K562 (cell line): ENCODE measurements around the gene NRXN3. TPM values are rescaled to one million over a fixed set of nuclear protein-coding genes. Genes with fewer than 3 reads are reported as not detected.

ENCODE experiments used
- ATAC-seq: fragments of 200-7000 bp; cut with Tn5 transposase; 3 replicates; pipeline ENCODE4 v1.9.1; 2020; ENCODE audit warnings: moderate library complexity
- BruUV-seq: library from RNA; stranded (reverse); fragments of 400-500 nt; replicated peaks from 2 replicates; lab custom pipeline; 2021; lab: Mats Ljungman, UMichigan
- CTCF ChIA-PET: fragments of 300-600 bp; formaldehyde crosslinking; extraction: SDS; loops from one replicate; lab custom pipeline; 2021; ENCODE audit warnings: low intra/inter-chr PET ratio; lab: Yijun Ruan, JAX
- POLR2A ChIA-PET: fragments of 300-600, 350-650 bp; sonication (Branson Sonifier 250); formaldehyde crosslinking; extraction: SDS; loops from one replicate; lab custom pipeline; 2021; ENCODE audit warnings: antibody characterized with exemption, inconsistent platforms; lab: Yijun Ruan, JAX
- DNase-seq, 4 experiments: peaks; one replicate each; pipeline versions ENCODE4 v3.0.0 to v3.0.0-alpha.2; 2011 to 2018; ENCODE audit warnings: low spot score in 3 of 4, mixed read lengths in 3 of 4; ENCODE audit errors: extremely low read depth in 1 of 4
- FAIRE-seq: peaks from 2 replicates; lab custom pipeline; 2011; peaks lifted over from hg19 to GRCh38; lab: Jason Lieb, UNC
- H2AFZ ChIP-seq: 2 replicates; pipeline ENCODE4 v1.6.0; 2011; ENCODE audit warnings: low read depth, low read length, control low read depth, inconsistent platforms
- H3K27ac ChIP-seq: fragments of 200-600 bp; 3 replicates; pipeline ENCODE4 v1.8.0; 2011; ENCODE audit warnings: low read depth, mild to moderate bottlenecking, control low read depth, inconsistent platforms, low read length, moderate library complexity, mixed read lengths; ENCODE audit errors: extremely low read depth
- H3K27me3 ChIP-seq, 2 experiments: fragments of 300-600 bp in 1 of 2; 2 replicates in 1 of 2; 3 replicates in 1 of 2; pipeline versions ENCODE4 v1.6.0 to v1.8.0; 2011; ENCODE audit warnings: inconsistent platforms in 2 of 2, low read length in 2 of 2, mild to moderate bottlenecking in 1 of 2, mixed read lengths in 1 of 2, moderate library complexity in 1 of 2; ENCODE audit not compliant: control insufficient read depth in 2 of 2, insufficient read depth in 2 of 2
- H3K36me3 ChIP-seq: fragments of 300-600 bp; 3 replicates; pipeline ENCODE4 v1.8.0; 2011; ENCODE audit warnings: mild to moderate bottlenecking, low read length, inconsistent platforms; ENCODE audit not compliant: control insufficient read depth, insufficient read depth
- H3K4me1 ChIP-seq, 2 experiments: fragments of 200-600 bp in 1 of 2; replicated peaks in 1 of 2; 2 replicates in 1 of 2; 3 replicates in 1 of 2; pipeline versions ENCODE4 v1.5.1 to v1.8.0; 2011; ENCODE audit warnings: inconsistent platforms in 2 of 2, low read length in 2 of 2, mild to moderate bottlenecking in 1 of 2, mixed read lengths in 1 of 2, moderate library complexity in 1 of 2; ENCODE audit not compliant: control insufficient read depth in 2 of 2, insufficient read depth in 2 of 2
- H3K4me2 ChIP-seq: 2 replicates; pipeline ENCODE4 v1.6.1; 2011; ENCODE audit warnings: low read length, control low read depth, inconsistent platforms, mixed read lengths; ENCODE audit not compliant: insufficient read depth
- H3K4me3 ChIP-seq: fragments of 200-600 bp; sonication (generic), shearing (Covaris generic); 2 replicates; pipeline ENCODE4 v1.5.1; 2016; ENCODE audit warnings: control low read depth, inconsistent platforms
- H3K79me2 ChIP-seq: fragments of 200-600 bp; 3 replicates; pipeline ENCODE4 v1.8.0; 2011; ENCODE audit warnings: low read length, inconsistent platforms; ENCODE audit not compliant: control insufficient read depth, insufficient read depth
- H3K9ac ChIP-seq, 2 experiments: 2 replicates each; pipeline versions ENCODE4 v1.6.0 to v1.6.1; 2011; ENCODE audit warnings: low read depth in 2 of 2, low read length in 2 of 2, control low read depth in 1 of 2, inconsistent platforms in 1 of 2, mild to moderate bottlenecking in 1 of 2, mixed read lengths in 1 of 2; ENCODE audit not compliant: insufficient read depth in 1 of 2
- H3K9me1 ChIP-seq: one replicate; pipeline ENCODE4 v1.6.0; 2011; ENCODE audit warnings: inconsistent platforms, mild to moderate bottlenecking, low read length, moderate library complexity; ENCODE audit not compliant: control insufficient read depth, insufficient read depth
- H3K9me3 ChIP-seq: replicated peaks from 2 replicates; pipeline ENCODE4 v1.5.1; 2011; ENCODE audit warnings: low read depth, low read length, inconsistent platforms; ENCODE audit not compliant: control insufficient read depth, insufficient read depth
- H4K20me1 ChIP-seq: replicated peaks from 2 replicates; pipeline ENCODE4 v1.6.1; 2011; ENCODE audit warnings: low read length, inconsistent platforms, mixed read lengths; ENCODE audit not compliant: control insufficient read depth, insufficient read depth
- BRCA1 ChIP-seq, 2 experiments: fragments of 450-650 bp in 1 of 2; sonication (generic) in 1 of 2; formaldehyde crosslinking in 1 of 2; IDR thresholded peaks; 2 replicates each; pipeline versions ENCODE4 v1.5.0 to v1.6.1; 2017 to 2020; ENCODE audit warnings: mild to moderate bottlenecking in 1 of 2, missing genetic modification reagents in 1 of 2
- CHD1 ChIP-seq: fragments of 200-600 bp; sonication (generic); IDR thresholded peaks from one replicate; pipeline ENCODE4 v1.6.1; 2012; ENCODE audit warnings: mild to moderate bottlenecking, moderate library complexity, low read length, inconsistent platforms
- GATA2 ChIP-seq: sonication (generic); formaldehyde crosslinking; IDR thresholded peaks from 2 replicates; pipeline ENCODE4 v1.4.0; 2020; ENCODE audit warnings: mild to moderate bottlenecking, missing genetic modification reagents
- GATAD2B ChIP-seq: fragments of 450-650 bp; IDR thresholded peaks from 2 replicates; pipeline ENCODE4 v1.6.1; 2017; ENCODE audit warnings: mild to moderate bottlenecking, borderline replicate concordance
- HNRNPL ChIP-seq: fragments of 200-400 bp; formaldehyde crosslinking; IDR thresholded peaks from 2 replicates; pipeline ENCODE4 v1.6.1; 2017; ENCODE audit warnings: low read depth, mild to moderate bottlenecking, low read length
- LCOR ChIP-seq: sonication (generic); formaldehyde crosslinking; IDR thresholded peaks from 2 replicates; pipeline ENCODE4 v1.8.0; 2022; ENCODE audit warnings: mild to moderate bottlenecking, missing genetic modification reagents
- MAFF ChIP-seq: IDR thresholded peaks from 2 replicates; pipeline ENCODE4 v1.6.1; 2012; ENCODE audit warnings: low read length, improper control_type of control experiment
- POLR2G ChIP-seq: fragments of 200-400 bp; formaldehyde crosslinking; IDR thresholded peaks from 2 replicates; pipeline ENCODE4 v1.6.1; 2017; ENCODE audit warnings: low read depth, mild to moderate bottlenecking, antibody characterized with exemption, low read length, moderate library complexity
- PYGO2 ChIP-seq: fragments of 450-650 bp; IDR thresholded peaks from 2 replicates; pipeline ENCODE4 v1.6.1; 2016; ENCODE audit warnings: mild to moderate bottlenecking, missing genetic modification characterization, moderate library complexity, missing compliant biosample characterization
- TAF1 ChIP-seq: IDR thresholded peaks from 2 replicates; pipeline ENCODE4 v1.6.1; 2011; ENCODE audit warnings: mild to moderate bottlenecking, low read length, moderate library complexity; ENCODE audit not compliant: insufficient read depth, control insufficient read depth, severe bottlenecking; ENCODE audit errors: extremely low read depth
- ZNF217 ChIP-seq: sonication (generic); formaldehyde crosslinking; IDR thresholded peaks from 2 replicates; pipeline ENCODE4 v1.8.0; 2022; ENCODE audit warnings: mild to moderate bottlenecking, missing genetic modification reagents
- ZNF445 ChIP-seq: fragments of 250-450 bp; sonication (Bioruptor Pico); IDR thresholded peaks from 2 replicates; pipeline ENCODE4 v1.4.0; 2020; ENCODE audit warnings: low read depth, mild to moderate bottlenecking, moderate library complexity
- in situ Hi-C: fragments of 300-500 bp; cut with MboI; formaldehyde crosslinking; loops from 4 replicates; pipeline ENCODE4 v1.15.0; 2018; ENCODE audit warnings: inconsistent platforms, mixed read lengths
- intact Hi-C: fragments of 100-400 bp; cut with micrococcal nuclease; formaldehyde crosslinking; loops from 2 replicates; pipeline ENCODE4 v1.14.2; 2022
- polyA plus RNA-seq, 8 experiments: library from polyadenylated mRNA; depleted of rRNA in 4 of 8; stranded (reverse) in 5 of 8; unstranded in 3 of 8; fragments of >200 nt; fragmentation: Nextera tagmentation in 2 of 8; fragmentation: Illumina TruSeq in 1 of 8; extraction: Ambion mirVana in 2 of 8; extraction: Trizol in 1 of 8; gene quantifications; 2 replicates each; pipeline versions ENCODE4 v1.2.1 to v1.2.3, GENCODE V29; 2011 to 2014; ENCODE audit warnings: inconsistent platforms in 1 of 8, missing spikeins in 1 of 8
- total RNA-seq, 7 experiments: library from RNA; depleted of rRNA in 6 of 7; stranded (reverse); fragments of >200 nt in 6 of 7; fragmentation: Illumina TruSeq in 2 of 7; extraction: Trizol in 2 of 7; gene quantifications; 2 replicates each; pipeline versions ENCODE4 v1.2.1 to v1.2.3, GENCODE V29; 2011 to 2021; ENCODE audit warnings: low replicate concordance in 1 of 7
- TF ChIP-seq, protein P1 (sequence below): sonication (generic); formaldehyde crosslinking; IDR thresholded peaks from 2 replicates; pipeline ENCODE4 v1.8.1; 2023; ENCODE audit warnings: mild to moderate bottlenecking, missing genetic modification reagents
- TF ChIP-seq, protein P2 (sequence below): fragments of 250-450 bp; sonication (Bioruptor Pico); IDR thresholded peaks from 2 replicates; pipeline ENCODE4 v1.5.0; 2021; ENCODE audit warnings: mild to moderate bottlenecking, borderline replicate concordance
- TF ChIP-seq, protein P3 (sequence below), 3 experiments: IDR thresholded peaks in 2 of 3; conservative IDR thresholded peaks in 1 of 3; 2 replicates each; pipeline ENCODE4 v1.5.1; 2011 to 2012; ENCODE audit warnings: low read length in 3 of 3, mild to moderate bottlenecking in 3 of 3, control low read depth in 2 of 3, improper control_type of control experiment in 1 of 3, inconsistent platforms in 1 of 3, low read depth in 1 of 3, mixed read lengths in 1 of 3, moderate library complexity in 1 of 3; ENCODE audit not compliant: insufficient read depth in 2 of 3
- TF ChIP-seq, protein P4 (sequence below): fragments of 200-400 bp; formaldehyde crosslinking; IDR thresholded peaks from 2 replicates; pipeline ENCODE4 v1.6.1; 2017; ENCODE audit warnings: mild to moderate bottlenecking, low read depth, low read length, moderate library complexity

Gene NRXN3
- total and polyA plus RNA-seq, 9 of the 15 experiments (the other 6 are each of a cell fraction or from before 2014, with no cell fraction given) = 0.09 TPM; not detected in 8

DNA sequence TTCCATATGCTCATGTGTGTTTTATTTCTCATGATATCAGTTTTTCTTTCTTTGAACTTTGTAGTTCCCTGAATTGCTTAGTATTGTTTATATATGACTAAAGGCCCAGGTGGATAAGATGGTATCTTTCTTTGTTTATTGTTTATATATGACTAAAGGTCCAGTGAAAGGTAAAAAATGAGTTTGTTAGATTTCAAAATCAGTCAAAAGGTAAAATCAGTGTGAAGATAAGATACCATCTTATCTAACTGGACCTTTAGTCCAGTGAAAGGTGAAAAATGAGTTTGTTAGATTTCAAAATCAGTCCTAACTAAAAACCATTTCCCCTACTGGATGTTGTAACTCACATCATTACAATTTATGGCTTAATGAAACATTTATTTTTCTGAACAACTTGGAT is 1150.9 kb downstream of the NRXN3 start:
- no peaks in the 10 kb centered on the region for H3K9me1 ChIP-seq
- no peaks in the 10 kb centered on the region for H3K36me3 ChIP-seq
- FAIRE-seq (no peak), ATAC-seq (no peak), DNase-seq (no peak)
- H3K9ac ChIP-seq = no peak overlapping the region
- CTCF ChIA-PET = no interaction called here
- no TSS peak for BruUV-seq
- POLR2A ChIA-PET = no interaction called here
- H3K4me1 ChIP-seq = no peaks in the 10 kb centered on the region
- no peaks in the 10 kb centered on the region for H3K27me3 ChIP-seq
- intact Hi-C loops (no loop called here), in situ Hi-C loops (no loop called here)
- H4K20me1 ChIP-seq = no peaks in the 10 kb centered on the region
- H3K9me3 ChIP-seq = no peaks in the 10 kb centered on the region; the same call in 1 of the 2 replicates
- H3K4me3 ChIP-seq = no peak overlapping the region
- no peaks in the 10 kb centered on the region for H3K79me2 ChIP-seq
- H3K4me2 ChIP-seq = no peak overlapping the region
- H3K27ac ChIP-seq = no peak overlapping the region
- H2AFZ ChIP-seq = no peak overlapping the region
- no peak for TF ChIP-seq ZNF217 (CRISPR knock-in tag)
- TF ChIP-seq, protein P1, sequence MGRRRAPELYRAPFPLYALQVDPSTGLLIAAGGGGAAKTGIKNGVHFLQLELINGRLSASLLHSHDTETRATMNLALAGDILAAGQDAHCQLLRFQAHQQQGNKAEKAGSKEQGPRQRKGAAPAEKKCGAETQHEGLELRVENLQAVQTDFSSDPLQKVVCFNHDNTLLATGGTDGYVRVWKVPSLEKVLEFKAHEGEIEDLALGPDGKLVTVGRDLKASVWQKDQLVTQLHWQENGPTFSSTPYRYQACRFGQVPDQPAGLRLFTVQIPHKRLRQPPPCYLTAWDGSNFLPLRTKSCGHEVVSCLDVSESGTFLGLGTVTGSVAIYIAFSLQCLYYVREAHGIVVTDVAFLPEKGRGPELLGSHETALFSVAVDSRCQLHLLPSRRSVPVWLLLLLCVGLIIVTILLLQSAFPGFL (CRISPR knock-in tag) = no peak
- no peak for TF ChIP-seq GATA2
- TF ChIP-seq LCOR (CRISPR knock-in tag) = no peak
- no peak for TF ChIP-seq TAF1
- TF ChIP-seq, protein P2, sequence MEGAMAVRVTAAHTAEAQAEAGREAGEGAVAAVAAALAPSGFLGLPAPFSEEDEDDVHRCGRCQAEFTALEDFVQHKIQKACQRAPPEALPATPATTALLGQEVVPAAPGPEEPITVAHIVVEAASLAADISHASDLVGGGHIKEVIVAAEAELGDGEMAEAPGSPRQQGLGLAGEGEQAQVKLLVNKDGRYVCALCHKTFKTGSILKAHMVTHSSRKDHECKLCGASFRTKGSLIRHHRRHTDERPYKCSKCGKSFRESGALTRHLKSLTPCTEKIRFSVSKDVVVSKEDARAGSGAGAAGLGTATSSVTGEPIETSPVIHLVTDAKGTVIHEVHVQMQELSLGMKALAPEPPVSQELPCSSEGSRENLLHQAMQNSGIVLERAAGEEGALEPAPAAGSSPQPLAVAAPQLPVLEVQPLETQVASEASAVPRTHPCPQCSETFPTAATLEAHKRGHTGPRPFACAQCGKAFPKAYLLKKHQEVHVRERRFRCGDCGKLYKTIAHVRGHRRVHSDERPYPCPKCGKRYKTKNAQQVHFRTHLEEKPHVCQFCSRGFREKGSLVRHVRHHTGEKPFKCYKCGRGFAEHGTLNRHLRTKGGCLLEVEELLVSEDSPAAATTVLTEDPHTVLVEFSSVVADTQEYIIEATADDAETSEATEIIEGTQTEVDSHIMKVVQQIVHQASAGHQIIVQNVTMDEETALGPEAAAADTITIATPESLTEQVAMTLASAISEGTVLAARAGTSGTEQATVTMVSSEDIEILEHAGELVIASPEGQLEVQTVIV (CRISPR knock-in tag) = no peak
- TF ChIP-seq HNRNPL = no peak
- TF ChIP-seq PYGO2 = no peak
- TF ChIP-seq, protein P3, sequence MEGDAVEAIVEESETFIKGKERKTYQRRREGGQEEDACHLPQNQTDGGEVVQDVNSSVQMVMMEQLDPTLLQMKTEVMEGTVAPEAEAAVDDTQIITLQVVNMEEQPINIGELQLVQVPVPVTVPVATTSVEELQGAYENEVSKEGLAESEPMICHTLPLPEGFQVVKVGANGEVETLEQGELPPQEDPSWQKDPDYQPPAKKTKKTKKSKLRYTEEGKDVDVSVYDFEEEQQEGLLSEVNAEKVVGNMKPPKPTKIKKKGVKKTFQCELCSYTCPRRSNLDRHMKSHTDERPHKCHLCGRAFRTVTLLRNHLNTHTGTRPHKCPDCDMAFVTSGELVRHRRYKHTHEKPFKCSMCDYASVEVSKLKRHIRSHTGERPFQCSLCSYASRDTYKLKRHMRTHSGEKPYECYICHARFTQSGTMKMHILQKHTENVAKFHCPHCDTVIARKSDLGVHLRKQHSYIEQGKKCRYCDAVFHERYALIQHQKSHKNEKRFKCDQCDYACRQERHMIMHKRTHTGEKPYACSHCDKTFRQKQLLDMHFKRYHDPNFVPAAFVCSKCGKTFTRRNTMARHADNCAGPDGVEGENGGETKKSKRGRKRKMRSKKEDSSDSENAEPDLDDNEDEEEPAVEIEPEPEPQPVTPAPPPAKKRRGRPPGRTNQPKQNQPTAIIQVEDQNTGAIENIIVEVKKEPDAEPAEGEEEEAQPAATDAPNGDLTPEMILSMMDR (IDR thresholded peaks at IDR 0.05 in 2 of 3, conservative IDR thresholded peaks at IDR 0.05 in 1 of 3; ENCODE audit: insufficient read depth in 2 of 3, low read depth in 1 of 3, low read length in 3 of 3) = no peak
- TF ChIP-seq, protein P4, sequence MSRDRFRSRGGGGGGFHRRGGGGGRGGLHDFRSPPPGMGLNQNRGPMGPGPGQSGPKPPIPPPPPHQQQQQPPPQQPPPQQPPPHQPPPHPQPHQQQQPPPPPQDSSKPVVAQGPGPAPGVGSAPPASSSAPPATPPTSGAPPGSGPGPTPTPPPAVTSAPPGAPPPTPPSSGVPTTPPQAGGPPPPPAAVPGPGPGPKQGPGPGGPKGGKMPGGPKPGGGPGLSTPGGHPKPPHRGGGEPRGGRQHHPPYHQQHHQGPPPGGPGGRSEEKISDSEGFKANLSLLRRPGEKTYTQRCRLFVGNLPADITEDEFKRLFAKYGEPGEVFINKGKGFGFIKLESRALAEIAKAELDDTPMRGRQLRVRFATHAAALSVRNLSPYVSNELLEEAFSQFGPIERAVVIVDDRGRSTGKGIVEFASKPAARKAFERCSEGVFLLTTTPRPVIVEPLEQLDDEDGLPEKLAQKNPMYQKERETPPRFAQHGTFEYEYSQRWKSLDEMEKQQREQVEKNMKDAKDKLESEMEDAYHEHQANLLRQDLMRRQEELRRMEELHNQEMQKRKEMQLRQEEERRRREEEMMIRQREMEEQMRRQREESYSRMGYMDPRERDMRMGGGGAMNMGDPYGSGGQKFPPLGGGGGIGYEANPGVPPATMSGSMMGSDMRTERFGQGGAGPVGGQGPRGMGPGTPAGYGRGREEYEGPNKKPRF = no peak
- TF ChIP-seq MAFF = no peak
- no peak for TF ChIP-seq BRCA1 (IDR thresholded peaks at IDR 0.05)
- no peak for TF ChIP-seq BRCA1 (CRISPR knock-in tag; IDR thresholded peaks at IDR 0.05)
- no peak for TF ChIP-seq CHD1
- no peak for TF ChIP-seq POLR2G
- TF ChIP-seq GATAD2B = no peak
- no peak for TF ChIP-seq ZNF445
